HG03097 (cell line): ENCODE results near the gene PARD3B.

Experiments used
- ATAC-seq: cut with Tn5 transposase; IDR thresholded peaks from one replicate; pipeline ENCODE4 v1.9.1; 2021; ENCODE audit not compliant: unreplicated experiment, low FRiP score

Gene PARD3B

GRCh38 chr2:205364261-205364660 is 819.0 kb downstream of the PARD3B start:
- ATAC-seq = no peak

- no peak for ATAC-seq
Measured at GRCh38 chr2:205366336-205367060, 821.2 kb downstream of the PARD3B start.

GRCh38 chr2:205367331-205367935 is 822.2 kb downstream of the PARD3B start:
- no peak for ATAC-seq

- no peak for ATAC-seq
Measured at GRCh38 chr2:205369813-205370212, 824.5 kb downstream of the PARD3B start.

- no peak for ATAC-seq
Measured at GRCh38 chr2:205370726-205371125, 825.5 kb downstream of the PARD3B start.

GRCh38 chr2:205372141-205372540 is 826.9 kb downstream of the PARD3B start:
- ATAC-seq = no peak

- ATAC-seq = no peak
Measured at GRCh38 chr2:205375461-205376448, 830.5 kb downstream of the PARD3B start.

- no peak for ATAC-seq
Measured at GRCh38 chr2:205377324-205377723, 832.0 kb downstream of the PARD3B start.

GRCh38 chr2:205383601-205384000 is 838.3 kb downstream of the PARD3B start:
- ATAC-seq = no peak

GRCh38 chr2:205386109-205386508 is 840.8 kb downstream of the PARD3B start:
- no peak for ATAC-seq

GRCh38 chr2:205387350-205388055 is 842.2 kb downstream of the PARD3B start:
- no peak for ATAC-seq

- no peak for ATAC-seq
Measured at GRCh38 chr2:205390866-205391265, 845.6 kb downstream of the PARD3B start.

GRCh38 chr2:205401511-205401910 is 856.2 kb downstream of the PARD3B start:
- ATAC-seq = no peak

GRCh38 chr2:205402011-205402410 is 856.7 kb downstream of the PARD3B start:
- no peak for ATAC-seq

- ATAC-seq = no peak
Measured at GRCh38 chr2:205403244-205403825, 858.1 kb downstream of the PARD3B start.

GRCh38 chr2:205405194-205405593 is 859.9 kb downstream of the PARD3B start:
- ATAC-seq = no peak

- no peak for ATAC-seq
Measured at GRCh38 chr2:205405752-205406151, 860.5 kb downstream of the PARD3B start.

GRCh38 chr2:205407984-205408383 is 862.7 kb downstream of the PARD3B start:
- no peak for ATAC-seq

GRCh38 chr2:205408696-205409095 is 863.4 kb downstream of the PARD3B start:
- ATAC-seq = no peak

GRCh38 chr2:205409411-205409810 is 864.1 kb downstream of the PARD3B start:
- ATAC-seq = no peak
